ENCODE data around the gene IFI44L. TPM values are rescaled to one million over a fixed set of nuclear protein-coding genes. Genes with fewer than 3 reads are reported as not detected.
A peak's percentile ranks its signal among the peaks of the same experiment; 100 is the strongest.

IFI44L gene
- total RNA-seq (1 to 10 TPM; 4.5 to 5.3 TPM), polyA plus RNA-seq (10 to 100 TPM; 12.4 to 13.6 TPM)

- Histone ChIP-seq H3K27ac (ENCODE audit: low read depth, low read length) (peak within 1 kb of the TSS; percentile 66), H3K4me3 (ENCODE audit: low read length in 2 of 2) (peak within 1 kb of the TSS; percentile 44 to 56), H3K4me1 (ENCODE audit: insufficient read depth, low read length) (peaks cover 63% of the 10 kb centered on the region), H3K9me3 (ENCODE audit: control insufficient read depth in 1 of 2, low read length in 2 of 2) (no peaks in the 10 kb centered on the region), H3K27me3 (ENCODE audit: insufficient read depth, low read length) (no peaks in the 10 kb centered on the region), H3K36me3 (ENCODE audit: insufficient read depth, low read length) (no peaks in the 10 kb centered on the region)
- DNase-seq, result peak; percentile 58 to 63 (median 59)
- Mint-ChIP-seq H3K27me3 (no peaks in the 10 kb centered on the region), H3K27ac (peak within 1 kb of the TSS; percentile 91 to 97 (median 93)), H3K4me1 (peaks cover 52 to 68% (median 59%) of the 10 kb centered on the region in 4 donors), H3K9me3 (no peaks in the 10 kb centered on the region), H3K36me3 (peaks cover 3 to 16% of the 10 kb centered on the region in 2 donors), H3K4me3 (peak within 1 kb of the TSS; percentile 78 to 93 (median 90))
- CTCF ChIA-PET (ENCODE audit: partially characterized antibody), result interaction anchor here (0.8 to 5.7 kb wide), 13 partner anchors 9 to 490 kb away, joined by 3 to 107 read pairs (median 4); partner anchors contain the start of gene IFI44
- intact Hi-C loops (cut with micrococcal nuclease), result loop anchor here (5.0 to 10.0 kb wide), 4 partner anchors 215 to 935 kb away; partner anchors contain the start of genes FUBP1 and ZZZ3
- POLR2A ChIA-PET (ENCODE audit: partially characterized antibody), result interaction anchor here (0.8 to 2.8 kb wide), 13 partner anchors 20 to 642 kb away, joined by 3 to 22 read pairs (median 4); partner anchors contain the start of genes DNAJB4, FUBP1 and IFI44
Measured at GRCh38 chr1:78619803-78620579, at the start of gene IFI44L. IFI44L (plus strand) TSS chr1:78620448; CDS start chr1:78627916, 7,468 bp downstream.

GRCh38 chr1:78570539-78570938, 49.7 kb upstream of the IFI44L start:
- Mint-ChIP-seq H3K9me3 (peaks cover 0 to 3% (median 0%) of the 10 kb centered on the region in 8 donors), H3K4me1 (no peaks in the 10 kb centered on the region), H3K36me3 (no peaks in the 10 kb centered on the region), H3K27ac (no peak overlapping the region), H3K27me3 (no peaks in the 10 kb centered on the region), H3K4me3 (no peak overlapping the region)
- intact Hi-C loops (cut with micrococcal nuclease), result no loop called here
- H3K36me3 ChIP-seq (ENCODE audit: insufficient read depth, low read length), result no peaks in the 10 kb centered on the region
- POLR2A ChIA-PET (ENCODE audit: partially characterized antibody), result no interaction called here
- no peak overlapping the region for H3K27ac ChIP-seq (ENCODE audit: low read depth, low read length)
- no peaks in the 10 kb centered on the region for H3K4me1 ChIP-seq (ENCODE audit: insufficient read depth, low read length)
- no peak for DNase-seq
- H3K9me3 ChIP-seq (ENCODE audit: control insufficient read depth in 1 of 2, low read length in 2 of 2), result no peaks in the 10 kb centered on the region
- CTCF ChIA-PET (ENCODE audit: partially characterized antibody), result no interaction called here
- H3K27me3 ChIP-seq (ENCODE audit: insufficient read depth, low read length), result no peaks in the 10 kb centered on the region
- H3K4me3 ChIP-seq (ENCODE audit: low read length in 2 of 2), result no peak overlapping the region

DNA sequence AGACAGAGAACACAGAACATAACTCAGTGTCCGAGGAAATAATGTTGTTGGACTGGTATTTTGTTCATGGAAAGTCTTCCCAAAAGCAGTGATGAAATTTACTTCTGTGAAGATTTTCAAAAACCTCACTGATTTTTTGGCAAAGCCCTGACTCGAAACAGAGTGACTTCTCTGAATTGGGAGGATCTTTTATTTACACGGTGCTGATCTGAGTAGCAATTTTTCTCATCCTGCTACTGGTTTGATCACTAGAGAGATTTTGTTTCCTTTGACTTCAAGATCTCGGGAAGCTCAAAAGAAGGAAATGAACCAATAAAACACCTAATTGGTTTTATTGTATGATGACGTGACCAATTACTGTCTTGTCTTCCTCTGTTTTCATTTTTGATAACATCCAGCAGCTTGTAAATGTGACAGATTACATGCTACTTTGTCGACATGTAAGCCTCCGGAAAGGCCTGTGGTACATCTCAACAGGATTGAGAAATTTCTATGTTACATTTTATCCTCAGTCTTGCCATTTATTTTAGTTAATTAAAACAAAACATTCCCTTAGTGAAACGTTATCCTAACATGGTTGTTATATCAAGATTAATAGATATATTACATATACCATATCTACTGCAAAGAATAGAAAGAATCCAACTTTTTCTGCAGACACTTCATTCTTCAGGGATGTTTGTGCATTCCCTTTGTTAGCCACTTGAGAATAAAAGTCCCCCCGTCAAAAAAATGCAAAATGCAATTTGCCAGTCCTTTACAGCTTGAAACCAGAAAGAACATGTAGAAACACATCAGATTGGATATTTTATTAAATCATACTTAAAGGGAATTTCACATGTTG, 42.8 kb upstream of the IFI44L start:
- intact Hi-C loops (cut with micrococcal nuclease), result no loop called here
- no peaks in the 10 kb centered on the region for H3K36me3 ChIP-seq (ENCODE audit: insufficient read depth, low read length)
- no peak overlapping the region for H3K27ac Mint-ChIP-seq
- H3K27ac ChIP-seq (ENCODE audit: low read depth, low read length), result no peak overlapping the region
- no peaks in the 10 kb centered on the region for H3K4me1 ChIP-seq (ENCODE audit: insufficient read depth, low read length)
- H3K9me3 Mint-ChIP-seq, result peaks cover 0 to 3% (median 0%) of the 10 kb centered on the region in 8 donors
- no peak overlapping the region for H3K4me3 ChIP-seq (ENCODE audit: low read length in 2 of 2)
- ChIA-PET POLR2A (ENCODE audit: partially characterized antibody) (no interaction called here), CTCF (ENCODE audit: partially characterized antibody) (no interaction called here)
- no peak for DNase-seq
- no peaks in the 10 kb centered on the region for H3K9me3 ChIP-seq (ENCODE audit: control insufficient read depth in 1 of 2, low read length in 2 of 2)
- H3K4me3 Mint-ChIP-seq, result no peak overlapping the region
- no peaks in the 10 kb centered on the region for H3K27me3 ChIP-seq (ENCODE audit: insufficient read depth, low read length)
- H3K4me1 Mint-ChIP-seq, result no peaks in the 10 kb centered on the region
- H3K36me3 Mint-ChIP-seq, result no peaks in the 10 kb centered on the region
- no peaks in the 10 kb centered on the region for H3K27me3 Mint-ChIP-seq

GRCh38 chr1:78586572-78586971, 33.7 kb upstream of the IFI44L start:
- CTCF ChIA-PET (ENCODE audit: partially characterized antibody), result no interaction called here
- Histone ChIP-seq H3K9me3 (ENCODE audit: control insufficient read depth in 1 of 2, low read length in 2 of 2) (no peaks in the 10 kb centered on the region), H3K4me3 (ENCODE audit: low read length in 2 of 2) (no peak overlapping the region), H3K27ac (ENCODE audit: low read depth, low read length) (no peak overlapping the region), H3K27me3 (ENCODE audit: insufficient read depth, low read length) (no peaks in the 10 kb centered on the region), H3K4me1 (ENCODE audit: insufficient read depth, low read length) (no peaks in the 10 kb centered on the region), H3K36me3 (ENCODE audit: insufficient read depth, low read length) (no peaks in the 10 kb centered on the region)
- DNase-seq, result no peak
- Mint-ChIP-seq H3K4me1 (no peaks in the 10 kb centered on the region), H3K27ac (no peak overlapping the region), H3K9me3 (peaks cover 0 to 1% (median 0%) of the 10 kb centered on the region in 8 donors), H3K4me3 (no peak overlapping the region), H3K36me3 (no peaks in the 10 kb centered on the region), H3K27me3 (peaks cover 0 to 2% of the 10 kb centered on the region in 2 donors)
- intact Hi-C loops (cut with micrococcal nuclease), result no loop called here
- POLR2A ChIA-PET (ENCODE audit: partially characterized antibody), result no interaction called here

DNA sequence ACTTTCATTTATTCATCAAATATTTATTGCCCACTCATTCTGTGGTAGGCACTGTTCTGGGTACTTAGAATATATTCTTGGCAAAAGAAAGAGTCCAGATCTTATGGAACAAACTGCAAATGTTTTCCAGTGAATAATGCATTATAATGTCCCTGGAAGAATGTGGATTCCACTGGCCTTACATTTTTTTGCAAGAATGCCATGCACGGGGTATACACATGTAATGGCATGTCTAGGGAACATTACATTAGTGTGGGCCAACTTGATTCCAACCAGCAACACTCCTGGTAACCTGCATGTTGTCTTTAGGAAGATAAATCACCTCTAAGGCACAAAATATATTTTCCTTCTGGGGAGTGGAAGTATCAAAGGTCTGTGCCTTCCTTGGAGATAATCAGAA, 33.0 kb upstream of the IFI44L start:
- H3K36me3 Mint-ChIP-seq, result no peaks in the 10 kb centered on the region
- peaks cover 0 to 2% of the 10 kb centered on the region in 2 donors for H3K27me3 Mint-ChIP-seq
- Histone ChIP-seq H3K4me1 (ENCODE audit: insufficient read depth, low read length) (no peaks in the 10 kb centered on the region), H3K36me3 (ENCODE audit: insufficient read depth, low read length) (no peaks in the 10 kb centered on the region), H3K4me3 (ENCODE audit: low read length in 2 of 2) (no peak overlapping the region), H3K27ac (ENCODE audit: low read depth, low read length) (no peak overlapping the region), H3K27me3 (ENCODE audit: insufficient read depth, low read length) (no peaks in the 10 kb centered on the region), H3K9me3 (ENCODE audit: control insufficient read depth in 1 of 2, low read length in 2 of 2) (no peaks in the 10 kb centered on the region)
- no peak overlapping the region for H3K27ac Mint-ChIP-seq
- no peak for DNase-seq
- peaks cover 0 to 1% (median 0%) of the 10 kb centered on the region in 8 donors for H3K9me3 Mint-ChIP-seq
- POLR2A ChIA-PET (ENCODE audit: partially characterized antibody), result no interaction called here
- CTCF ChIA-PET (ENCODE audit: partially characterized antibody), result no interaction called here
- intact Hi-C loops (cut with micrococcal nuclease), result no loop called here
- no peak overlapping the region for H3K4me3 Mint-ChIP-seq
- H3K4me1 Mint-ChIP-seq, result no peaks in the 10 kb centered on the region

- Histone ChIP-seq H3K4me3 (ENCODE audit: low read length in 2 of 2) (no peak overlapping the region), H3K36me3 (ENCODE audit: insufficient read depth, low read length) (no peaks in the 10 kb centered on the region), H3K27me3 (ENCODE audit: insufficient read depth, low read length) (no peaks in the 10 kb centered on the region), H3K9me3 (ENCODE audit: control insufficient read depth in 1 of 2, low read length in 2 of 2) (no peaks in the 10 kb centered on the region), H3K27ac (ENCODE audit: low read depth, low read length) (no peak overlapping the region), H3K4me1 (ENCODE audit: insufficient read depth, low read length) (no peaks in the 10 kb centered on the region)
- H3K4me3 Mint-ChIP-seq, result no peak overlapping the region
- H3K36me3 Mint-ChIP-seq, result no peaks in the 10 kb centered on the region
- H3K27me3 Mint-ChIP-seq, result peaks cover 0 to 5% of the 10 kb centered on the region in 2 donors
- ChIA-PET POLR2A (ENCODE audit: partially characterized antibody) (no interaction called here), CTCF (ENCODE audit: partially characterized antibody) (interaction anchor here (1.2 kb wide), 1 partner anchor 15 kb away, joined by 3 read pairs; no protein-coding TSS in a partner anchor)
- intact Hi-C loops (cut with micrococcal nuclease), result no loop called here
- H3K9me3 Mint-ChIP-seq, result peaks cover 0 to 21% (median 3%) of the 10 kb centered on the region in 8 donors
- no peaks in the 10 kb centered on the region for H3K4me1 Mint-ChIP-seq
- H3K27ac Mint-ChIP-seq, result no peak overlapping the region
- DNase-seq, result no peak
Measured at GRCh38 chr1:78591971-78592370, 28.3 kb upstream of the IFI44L start.

GRCh38 chr1:78599294-78599693, 21.0 kb upstream of the IFI44L start:
- Mint-ChIP-seq H3K36me3 (no peaks in the 10 kb centered on the region), H3K27ac (no peak overlapping the region), H3K9me3 (peaks cover 0 to 14% (median 2%) of the 10 kb centered on the region in 8 donors), H3K4me1 (no peaks in the 10 kb centered on the region), H3K4me3 (no peak overlapping the region), H3K27me3 (peaks cover 0 to 5% of the 10 kb centered on the region in 2 donors)
- Histone ChIP-seq H3K4me3 (ENCODE audit: low read length in 2 of 2) (no peak overlapping the region), H3K27ac (ENCODE audit: low read depth, low read length) (no peak overlapping the region), H3K27me3 (ENCODE audit: insufficient read depth, low read length) (no peaks in the 10 kb centered on the region), H3K9me3 (ENCODE audit: control insufficient read depth in 1 of 2, low read length in 2 of 2) (no peaks in the 10 kb centered on the region), H3K4me1 (ENCODE audit: insufficient read depth, low read length) (no peaks in the 10 kb centered on the region), H3K36me3 (ENCODE audit: insufficient read depth, low read length) (no peaks in the 10 kb centered on the region)
- POLR2A ChIA-PET (ENCODE audit: partially characterized antibody), result no interaction called here
- intact Hi-C loops (cut with micrococcal nuclease), result no loop called here
- no peak for DNase-seq
- CTCF ChIA-PET (ENCODE audit: partially characterized antibody), result interaction anchor here (1.0 to 1.7 kb wide), 2 partner anchors 18 to 80 kb away, joined by 3 to 7 read pairs; no protein-coding TSS in a partner anchor
